GM18873 (cell line): Measurements from ENCODE around the gene SPTBN5.

Experiments used
- ATAC-seq: cut with Tn5 transposase; IDR thresholded peaks from one replicate; pipeline ENCODE4 v1.9.1; 2021; ENCODE audit warnings: mild to moderate bottlenecking, moderate library complexity, moderate number of reproducible peaks; ENCODE audit not compliant: unreplicated experiment, low FRiP score

SPTBN5 gene

DNA sequence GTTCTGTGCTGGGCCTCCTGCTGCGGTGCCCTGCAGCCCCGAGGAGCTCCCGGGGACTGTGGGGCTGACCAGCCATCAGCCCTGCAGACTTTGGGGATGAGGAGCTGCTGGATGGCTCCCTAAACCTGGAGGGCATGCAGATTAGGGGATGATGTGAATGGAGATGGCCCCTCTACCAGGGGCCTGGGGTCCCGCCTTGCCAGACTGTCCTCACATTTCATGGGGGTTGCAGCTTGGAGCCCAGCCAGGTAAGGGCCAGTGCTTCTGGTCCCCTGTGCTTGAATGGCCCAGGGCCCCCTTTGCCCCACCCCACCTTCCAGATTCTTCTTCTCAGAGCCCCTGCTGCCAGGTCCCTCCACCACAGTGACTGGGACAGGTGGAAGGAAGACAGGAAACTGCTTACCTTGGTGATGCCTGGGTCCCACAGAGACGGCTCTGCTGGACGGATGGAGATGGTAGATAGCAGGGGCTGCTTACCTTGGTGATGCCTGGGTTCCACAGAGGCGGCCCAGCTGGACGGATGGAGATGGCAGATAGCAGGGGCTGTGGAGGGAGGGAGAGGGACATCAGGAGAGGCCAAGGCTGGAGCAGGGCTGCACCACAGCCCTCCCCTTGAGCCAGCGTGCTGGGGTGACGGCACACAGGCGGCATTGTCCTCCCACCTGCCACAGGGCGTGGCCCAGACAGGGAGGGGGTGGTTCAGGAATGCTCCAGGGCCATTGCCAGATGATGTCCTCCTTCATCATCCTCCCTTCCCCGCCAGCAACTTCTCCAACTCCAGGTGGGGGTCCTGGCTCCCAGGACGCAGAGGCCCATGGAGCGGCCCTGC lies at the start of gene SPTBN5:
Gene SPTBN5, minus strand, starts transcription at position 632 of the 829 bp plus-strand sequence. Its CDS starts 556 bp downstream, at position 76.
- ATAC-seq, result no peak

DNA sequence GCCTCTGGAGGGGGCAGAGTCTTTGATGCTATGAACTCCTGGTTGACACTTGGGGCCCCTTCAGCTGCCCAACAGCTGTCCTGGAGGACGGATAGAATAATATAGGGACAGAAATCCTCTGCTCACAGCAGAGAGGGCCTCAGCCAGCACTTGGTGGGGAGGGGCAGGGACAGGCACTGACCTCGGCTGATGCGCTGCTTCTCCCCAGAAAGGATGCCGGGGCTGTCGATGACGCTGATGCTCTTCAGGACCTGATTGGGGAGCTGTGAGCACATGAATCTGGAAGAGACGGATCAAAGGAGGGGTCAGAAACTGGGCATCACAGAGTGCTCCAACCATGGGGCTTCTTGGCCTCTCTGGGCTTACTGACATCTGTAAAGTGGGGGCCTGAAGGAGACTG lies 49.0 kb upstream of the SPTBN5 start:
- no peak for ATAC-seq

DNA sequence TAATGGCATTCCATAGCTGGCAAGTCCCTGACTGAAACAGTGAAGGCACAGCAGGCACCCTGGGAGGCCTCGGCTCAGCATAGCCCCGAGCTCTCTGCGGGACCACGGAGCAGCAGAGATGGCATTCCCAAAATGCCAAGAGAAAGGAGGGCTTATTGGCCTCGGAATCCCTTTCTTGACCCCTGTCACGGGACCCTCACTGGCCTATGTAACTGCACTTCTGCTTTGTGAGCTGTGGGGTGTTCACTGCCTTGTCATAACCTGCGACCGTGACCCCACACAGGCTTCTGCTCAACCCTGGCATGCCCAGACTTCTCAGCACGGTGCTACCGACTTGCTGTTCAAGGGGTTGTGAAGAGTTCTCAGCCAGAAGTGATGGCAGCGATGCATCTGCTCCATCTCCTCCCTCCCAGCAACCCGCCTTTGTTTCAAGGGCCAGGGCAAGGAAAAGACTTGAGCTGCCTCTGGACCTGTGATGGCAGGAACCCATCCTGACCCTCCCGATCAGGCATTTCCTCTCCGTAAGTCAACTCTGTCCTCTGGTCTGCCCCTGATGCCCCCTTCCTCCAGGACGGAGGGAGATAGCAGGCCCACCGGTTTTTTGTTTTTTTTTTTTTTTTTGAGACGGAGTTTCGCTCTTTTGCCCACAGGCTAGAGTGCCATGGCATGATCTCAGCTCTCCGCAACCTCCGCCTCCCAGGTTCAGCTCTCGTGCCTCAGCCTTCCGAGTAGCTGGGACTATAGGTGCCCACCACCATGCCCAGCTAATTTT lies 48.0 kb upstream of the SPTBN5 start:
- no peak for ATAC-seq

DNA sequence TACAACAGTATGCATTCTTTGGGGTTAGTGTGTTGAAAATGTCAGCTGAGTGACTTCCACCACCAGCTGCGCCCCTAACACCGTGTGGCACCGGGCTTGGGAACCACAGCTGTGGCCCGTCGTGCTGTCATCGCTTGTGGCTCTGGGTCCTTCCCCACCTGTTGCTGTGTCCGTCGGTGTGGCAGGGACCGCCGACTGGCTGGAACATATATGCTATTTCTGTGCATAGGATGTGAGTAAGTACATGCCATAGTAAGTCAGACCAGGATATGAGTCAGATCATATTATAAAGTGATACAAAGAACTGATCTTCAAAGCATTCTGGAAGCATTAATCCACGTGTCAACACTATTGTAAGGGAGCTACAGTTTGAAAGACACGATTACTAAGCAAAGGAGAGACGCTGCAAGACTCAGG lies 46.6 kb upstream of the SPTBN5 start:
- ATAC-seq, result no peak

DNA sequence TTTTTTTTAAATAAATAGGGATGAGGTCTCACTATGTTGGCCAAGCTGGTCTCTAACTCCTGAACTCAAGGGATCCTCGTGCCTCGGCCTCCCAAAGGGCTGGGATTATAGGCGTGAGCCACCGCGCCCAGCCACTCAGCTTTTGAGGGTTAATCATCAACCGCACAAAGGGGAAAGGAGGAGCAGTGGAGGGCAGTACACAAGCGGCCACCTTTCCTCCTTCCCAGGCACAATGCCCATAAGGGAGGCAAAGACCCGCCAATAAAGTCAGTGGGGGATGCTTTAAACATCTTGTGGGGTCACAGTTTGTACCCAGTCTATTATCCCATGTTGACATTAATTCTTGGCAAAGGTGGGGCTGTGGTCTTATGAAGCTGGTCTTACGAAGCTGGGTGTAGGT lies 46.1 kb upstream of the SPTBN5 start:
- no peak for ATAC-seq

DNA sequence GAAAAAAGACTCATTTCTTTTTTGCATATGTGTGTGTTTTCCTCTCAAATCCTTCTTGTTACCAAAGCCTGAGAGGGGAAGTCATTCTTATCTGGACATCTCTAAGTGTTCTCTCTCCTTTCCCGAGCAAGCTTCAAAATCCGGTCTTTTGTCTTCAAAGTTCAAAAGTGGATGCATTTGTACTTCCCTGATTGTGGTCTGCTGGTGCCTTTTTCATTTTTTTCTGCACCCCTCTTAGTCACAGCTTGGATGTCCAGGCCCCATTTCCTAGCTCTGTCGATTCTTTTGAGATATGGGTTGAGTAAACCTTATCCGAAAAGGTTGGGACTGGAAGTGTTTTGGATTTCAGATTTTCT lies 43.7 kb upstream of the SPTBN5 start:
- ATAC-seq, result no peak

DNA sequence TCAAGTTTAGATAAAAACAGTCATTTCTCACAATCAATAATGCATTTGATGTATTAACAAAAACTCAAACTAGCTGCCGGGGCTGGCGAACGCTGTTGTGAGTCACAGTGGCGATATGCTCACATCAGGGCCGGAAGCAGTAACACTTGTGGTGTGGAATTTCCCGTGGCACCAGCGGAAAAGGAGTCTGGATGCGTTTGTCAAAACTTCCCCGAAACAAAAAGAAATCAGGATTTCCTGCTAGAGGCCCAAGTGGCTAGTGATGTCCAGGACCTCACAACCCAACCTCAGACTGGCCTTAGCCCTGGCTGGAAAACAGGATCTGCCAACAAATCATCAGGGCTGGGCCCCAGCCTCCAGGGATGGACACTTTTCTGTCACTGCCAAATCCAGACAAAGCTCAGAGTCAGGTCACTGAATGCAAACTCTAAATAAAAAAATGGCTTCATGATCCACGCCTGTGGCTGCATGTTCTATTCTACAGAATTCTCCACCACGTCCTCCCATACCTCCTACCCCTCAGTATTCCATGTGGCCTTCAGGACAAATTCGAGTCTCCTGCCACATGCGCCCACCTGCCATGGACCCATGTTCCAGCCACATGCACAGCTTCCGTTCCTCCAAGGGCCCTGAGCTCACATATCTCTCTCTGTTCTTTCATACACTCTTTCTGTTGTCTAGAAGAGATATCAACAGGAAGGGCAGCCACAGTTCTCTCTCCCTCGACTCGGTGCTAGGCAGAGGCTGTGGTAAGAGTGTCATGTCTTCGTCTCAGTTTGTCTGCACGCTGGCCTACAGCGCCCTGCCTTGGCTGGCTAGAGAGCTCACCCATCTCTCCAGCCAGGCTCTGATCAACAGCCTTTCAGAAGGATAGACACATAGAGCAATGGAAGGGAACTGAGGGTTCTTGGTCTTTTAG lies 43.1 kb upstream of the SPTBN5 start:
- no peak for ATAC-seq

DNA sequence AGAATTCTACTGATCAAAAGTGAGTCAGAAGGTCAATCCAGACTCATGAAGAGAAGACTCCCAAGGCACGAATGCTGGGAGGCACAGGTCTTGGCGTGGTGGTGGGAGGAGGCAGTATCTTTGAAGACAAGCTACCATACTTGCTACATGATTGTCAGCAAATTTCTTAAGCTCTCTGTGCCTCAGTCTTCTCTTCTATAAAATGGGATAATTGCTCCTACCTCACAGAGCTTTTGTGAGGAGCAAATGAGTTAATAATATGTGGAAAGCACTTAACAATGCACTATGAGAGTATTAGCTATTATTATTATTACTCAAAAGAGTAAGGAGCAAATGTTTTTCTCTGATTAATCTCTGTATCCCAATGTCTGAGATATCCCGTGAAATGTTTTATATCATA lies 42.3 kb upstream of the SPTBN5 start:
- ATAC-seq, result no peak

DNA sequence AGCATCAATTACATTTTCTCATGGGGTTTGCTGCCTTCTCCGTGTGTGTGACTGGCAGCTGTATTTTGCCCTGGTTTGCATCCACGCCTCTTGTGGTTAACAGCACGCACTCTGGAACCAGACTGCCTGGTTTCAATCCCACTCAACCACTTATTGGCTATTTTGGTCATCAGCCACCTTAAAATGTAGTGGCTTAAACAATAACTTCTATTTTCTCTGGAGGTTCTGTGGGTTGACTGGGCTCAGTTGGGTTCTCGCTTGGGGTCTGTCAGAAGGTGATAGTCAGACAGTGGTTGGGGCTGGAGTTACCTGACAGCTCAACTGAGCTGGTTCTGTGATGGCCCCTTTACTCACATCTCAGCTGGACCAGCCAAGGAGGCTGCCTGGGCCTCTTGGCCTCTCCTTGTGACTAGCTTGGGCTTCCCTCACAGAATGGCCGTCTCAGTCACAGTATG lies 41.7 kb upstream of the SPTBN5 start:
- ATAC-seq, result no peak

DNA sequence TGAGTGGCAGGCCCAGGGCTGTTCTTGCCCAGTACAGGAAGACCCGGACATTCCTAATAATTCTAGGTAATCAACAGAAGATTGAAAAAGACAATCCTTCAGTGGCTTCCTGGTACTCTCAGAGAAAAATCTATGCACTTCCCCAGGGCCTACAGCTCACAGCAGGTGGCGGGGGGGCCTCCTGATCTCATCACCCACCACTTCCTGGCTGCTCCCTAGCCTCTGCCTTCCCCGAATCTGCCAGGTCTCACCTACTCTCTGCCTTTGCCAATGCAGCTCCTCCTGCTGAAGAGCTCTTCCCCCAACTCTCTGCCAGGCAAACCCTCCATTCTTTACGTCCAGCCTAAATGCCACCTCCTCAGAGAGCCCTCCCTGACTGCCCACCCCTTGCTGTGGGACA lies 41.0 kb upstream of the SPTBN5 start:
- ATAC-seq, result no peak

DNA sequence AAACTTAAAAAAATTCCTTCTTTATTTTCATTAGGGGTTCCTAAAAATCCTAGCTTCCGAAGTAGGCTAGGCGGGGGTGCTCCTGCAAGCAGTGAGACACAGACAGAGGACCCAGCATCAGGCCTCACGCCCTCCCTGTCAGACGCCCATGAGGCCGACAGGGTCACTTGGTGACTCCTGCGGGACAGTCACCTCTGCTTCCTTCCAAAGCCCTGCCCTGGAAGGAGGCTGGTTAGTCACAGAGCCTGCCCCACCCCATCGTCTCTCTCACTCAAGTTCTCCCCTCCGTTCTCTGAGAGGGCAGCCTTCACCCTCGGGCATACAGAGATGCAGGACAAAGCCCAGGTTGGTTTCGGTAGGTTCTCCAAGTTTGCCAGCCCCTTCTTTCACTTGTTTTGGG lies 39.9 kb upstream of the SPTBN5 start:
- ATAC-seq, result no peak

DNA sequence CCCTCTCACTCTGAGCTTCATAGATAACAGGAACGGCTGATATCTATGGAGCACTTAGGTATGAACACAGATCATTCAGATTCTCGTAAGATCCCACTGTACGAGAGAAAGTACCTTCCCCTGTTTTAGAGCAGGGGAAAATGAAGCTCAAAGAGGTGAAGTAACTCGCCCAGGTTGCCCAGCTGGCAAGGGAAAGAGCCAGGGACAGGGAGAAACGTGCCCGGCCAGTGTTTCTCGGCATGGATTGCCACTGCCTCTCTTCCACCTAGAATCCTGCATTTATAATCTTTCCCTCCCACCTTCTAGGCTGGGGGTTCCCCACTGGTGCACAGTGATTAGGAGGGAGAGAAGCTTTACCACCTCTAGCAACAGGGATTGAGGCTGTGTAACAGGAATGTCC lies 39.5 kb upstream of the SPTBN5 start:
- no peak for ATAC-seq

DNA sequence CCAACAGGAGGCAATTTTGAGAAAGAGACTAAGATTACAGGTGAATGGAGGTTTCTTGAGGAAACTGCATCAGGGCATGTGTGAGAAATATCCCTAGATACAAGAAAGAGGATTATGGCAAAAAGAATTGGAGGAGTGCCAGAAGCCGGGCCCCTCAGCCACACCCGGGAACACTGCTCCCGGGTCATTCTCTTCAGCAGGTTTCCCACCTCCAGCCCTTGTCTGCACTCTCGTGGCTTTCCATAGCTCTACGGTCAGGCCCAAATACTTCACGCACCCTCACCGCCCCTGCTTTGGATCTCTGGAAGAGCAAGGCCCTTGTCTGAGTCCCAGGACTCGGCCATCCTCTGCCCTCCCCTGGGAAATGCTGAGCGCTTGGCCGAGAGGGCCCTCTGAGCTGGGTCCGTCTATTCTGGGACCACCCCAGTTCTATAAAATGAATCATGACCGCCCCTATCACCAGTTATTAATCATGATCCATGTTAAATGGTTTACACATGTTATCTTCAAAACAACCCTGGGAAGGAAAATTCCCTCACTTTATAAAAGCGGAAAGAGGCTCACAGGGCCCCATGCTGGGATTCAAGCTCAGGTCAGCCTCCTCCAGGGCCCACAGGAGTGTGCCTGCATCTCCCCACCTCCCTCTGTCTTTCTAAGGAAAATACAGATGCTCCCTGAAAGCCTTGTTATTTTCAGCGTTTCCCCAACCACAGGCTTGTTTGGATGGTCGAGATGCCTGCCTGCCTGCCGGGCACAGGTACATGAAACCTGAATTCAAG lies 38.8 kb upstream of the SPTBN5 start:
- ATAC-seq, result no peak

DNA sequence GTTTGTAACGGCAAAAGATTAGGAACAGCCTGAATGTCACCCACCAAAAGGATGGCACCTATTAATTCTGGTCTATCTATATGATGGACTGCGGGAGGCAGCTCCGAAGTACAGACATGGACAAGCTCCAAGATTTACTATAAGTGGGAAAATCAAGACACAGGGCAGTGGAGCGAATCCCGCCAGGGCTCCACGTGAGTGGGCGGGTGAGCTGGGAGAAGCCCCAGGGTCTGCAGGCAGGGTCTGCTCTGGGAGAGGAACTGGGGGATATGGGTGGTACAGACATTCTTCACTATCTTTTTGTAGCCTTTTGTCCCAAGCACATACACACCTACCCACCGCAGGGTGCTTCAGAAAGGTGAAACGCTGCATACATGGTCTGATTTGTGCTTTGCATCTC lies 38.2 kb upstream of the SPTBN5 start:
- no peak for ATAC-seq

DNA sequence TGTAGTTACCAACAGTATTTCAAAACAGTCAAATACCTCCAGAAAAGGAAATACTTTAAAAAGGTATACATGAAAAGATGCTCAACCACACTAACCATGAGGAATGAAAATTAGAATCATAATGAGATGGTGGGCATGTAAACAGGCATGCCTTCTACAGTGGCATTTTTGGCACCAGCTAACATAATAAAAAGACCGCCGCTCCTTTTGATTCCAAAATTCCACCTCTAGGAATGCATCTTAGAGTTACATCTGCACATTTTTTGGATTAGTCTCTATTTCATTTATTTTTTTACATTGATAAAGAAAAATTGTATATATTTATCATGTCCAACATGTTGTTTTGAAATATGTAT lies 37.0 kb upstream of the SPTBN5 start:
- ATAC-seq, result no peak

DNA sequence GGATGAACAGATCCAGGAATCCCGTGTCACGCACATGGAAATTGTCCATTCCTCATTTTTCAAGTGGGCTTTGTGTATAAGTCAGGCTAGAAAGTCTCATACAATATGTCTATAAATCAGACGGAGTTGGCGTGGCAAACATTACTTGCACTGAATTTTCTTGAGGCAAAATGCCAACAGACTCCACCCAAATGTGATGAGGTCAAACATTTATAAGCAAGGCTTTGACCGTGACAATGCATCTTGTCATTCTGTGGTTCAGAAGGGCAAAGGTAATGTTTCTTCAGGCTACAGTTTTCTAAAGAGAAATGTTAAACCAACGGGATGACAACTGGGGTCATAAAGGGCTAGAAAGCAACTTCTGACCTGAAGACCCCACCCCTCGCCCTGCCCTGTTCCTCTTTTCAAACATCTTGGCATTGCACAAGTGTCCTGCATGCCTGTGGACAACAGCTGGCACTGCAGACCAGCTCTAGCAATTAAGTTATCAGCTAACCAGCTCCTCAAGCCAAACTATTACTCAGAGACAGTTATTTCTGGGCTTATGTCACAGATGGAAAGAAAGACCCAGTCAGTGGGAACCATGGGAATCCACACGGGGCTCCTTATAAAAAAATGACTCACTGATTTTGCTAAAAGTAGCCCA lies 36.5 kb upstream of the SPTBN5 start:
- ATAC-seq, result no peak

DNA sequence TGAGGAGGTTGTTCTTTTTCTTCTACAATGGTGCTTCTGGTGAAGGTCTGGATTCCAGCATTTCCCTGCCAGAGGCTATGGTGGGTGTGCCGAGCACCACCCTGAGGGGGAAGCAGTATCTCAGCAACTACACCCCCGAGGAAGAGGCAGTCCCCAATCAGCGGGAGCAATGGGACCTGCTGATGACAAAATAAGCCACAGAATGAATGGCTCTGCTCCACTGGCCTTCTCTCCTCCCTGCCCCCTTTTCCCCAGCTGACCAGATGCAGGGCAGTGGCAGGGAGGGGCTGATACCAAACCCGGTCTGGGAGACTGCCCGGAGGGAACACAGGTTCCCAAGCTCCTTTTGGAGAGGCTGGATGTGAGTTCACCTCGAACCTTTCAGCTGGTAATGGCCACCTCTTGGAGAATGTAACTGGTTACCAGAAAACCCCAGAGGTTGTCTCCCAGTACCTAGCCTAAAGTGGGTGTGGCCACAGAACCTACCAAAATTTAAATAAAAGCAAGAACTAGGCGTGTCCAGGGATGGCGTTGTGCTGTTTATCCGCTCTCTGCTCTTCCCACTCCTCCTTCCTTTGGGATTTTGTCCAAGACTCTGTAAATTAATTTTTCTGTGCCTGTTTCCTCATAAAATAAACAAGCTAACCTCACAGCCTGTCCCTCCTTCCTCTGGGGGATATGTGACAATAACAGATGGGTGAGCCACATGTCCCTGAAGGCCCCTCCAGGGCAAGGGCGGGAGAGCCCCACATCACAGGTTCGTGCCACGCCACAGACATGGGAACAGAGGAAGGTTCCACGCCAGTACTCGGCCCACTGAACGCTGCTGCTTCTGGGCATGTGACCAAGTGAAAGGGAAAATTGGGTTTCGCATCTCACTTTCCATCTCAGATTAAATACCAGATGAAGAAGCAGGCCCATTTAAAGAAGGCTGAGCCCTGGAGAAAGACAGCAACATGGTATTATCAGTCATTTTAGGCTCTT lies 35.1 kb upstream of the SPTBN5 start:
- peak; percentile 50 for ATAC-seq

DNA sequence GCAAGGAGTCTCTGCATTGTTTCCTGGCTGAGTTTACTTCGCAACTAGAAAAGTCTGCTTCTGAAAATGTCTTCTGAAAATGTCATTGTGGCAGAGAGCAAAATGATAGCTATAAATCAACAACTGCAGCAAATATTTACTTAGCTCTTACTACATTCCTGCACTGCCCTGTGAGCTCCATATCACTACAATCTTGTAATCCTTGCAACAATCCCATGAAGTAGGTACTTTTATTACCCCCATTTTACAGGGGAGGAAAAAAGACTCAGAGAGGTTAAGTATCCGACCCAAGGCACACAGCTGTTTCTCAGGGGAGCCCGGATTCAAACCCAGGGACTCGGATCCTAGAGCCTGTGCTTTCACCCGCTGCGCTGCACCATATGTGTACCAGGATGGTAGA lies 34.2 kb upstream of the SPTBN5 start:
- no peak for ATAC-seq
